Nucleus accumbens (tissue), 56 donors: ENCODE data around the gene MACROH2A1.
A peak's percentile ranks its signal among the peaks of the same experiment; 100 is the strongest.

Source experiments
- DNase-seq, 56 donors: peaks; one replicate each; lab custom pipeline; 2025; lab: John Stamatoyannopoulos, UW

Gene MACROH2A1

GRCh38 chr5:135399794-135400542 is 937 bp upstream of the MACROH2A1 start:
- no peak for DNase-seq

GRCh38 chr5:135398160-135398854 is 724 bp downstream of the MACROH2A1 start:
- DNase-seq, result peak in 1 of 56 donors; percentile 19

- DNase-seq, result no peak
Observed at GRCh38 chr5:135397084-135397483, 1.9 kb downstream of the MACROH2A1 start.

GRCh38 chr5:135396459-135397055 is 2.5 kb downstream of the MACROH2A1 start:
- no peak for DNase-seq

GRCh38 chr5:135395866-135396265 is 3.2 kb downstream of the MACROH2A1 start:
- no peak for DNase-seq

- no peak for DNase-seq
Observed at GRCh38 chr5:135395451-135395850, 3.6 kb downstream of the MACROH2A1 start.

- DNase-seq, result no peak
Observed at GRCh38 chr5:135394095-135394494, 4.9 kb downstream of the MACROH2A1 start.

GRCh38 chr5:135393691-135394090 is 5.3 kb downstream of the MACROH2A1 start:
- no peak for DNase-seq

GRCh38 chr5:135393229-135393628 is 5.8 kb downstream of the MACROH2A1 start:
- DNase-seq, result no peak

GRCh38 chr5:135392256-135392655 is 6.8 kb downstream of the MACROH2A1 start:
- DNase-seq, result peak in 2 of 56 donors; percentile 24 to 27

- no peak for DNase-seq
Observed at GRCh38 chr5:135391869-135392255, 7.2 kb downstream of the MACROH2A1 start.

- no peak for DNase-seq
Observed at GRCh38 chr5:135391116-135391868, 7.7 kb downstream of the MACROH2A1 start.

GRCh38 chr5:135388860-135389435 is 10.1 kb downstream of the MACROH2A1 start:
- no peak for DNase-seq

- no peak for DNase-seq
Observed at GRCh38 chr5:135387629-135387960, 11.4 kb downstream of the MACROH2A1 start.

- no peak for DNase-seq
Observed at GRCh38 chr5:135386886-135387628, 12.0 kb downstream of the MACROH2A1 start.

- no peak for DNase-seq
Observed at GRCh38 chr5:135386096-135386495, 12.9 kb downstream of the MACROH2A1 start.

GRCh38 chr5:135385576-135385975 is 13.5 kb downstream of the MACROH2A1 start:
- DNase-seq, result no peak

GRCh38 chr5:135384898-135385297 is 14.1 kb downstream of the MACROH2A1 start:
- DNase-seq, result no peak

GRCh38 chr5:135383803-135384495 is 15.1 kb downstream of the MACROH2A1 start:
- no peak for DNase-seq
